Activated CD4-positive, alpha-beta T cell treated with anti-CD3 and anti-CD28 coated beads for 36 hours (primary cell): Measurements from ENCODE around the gene ARFIP2. TPM values are rescaled to one million over a fixed set of nuclear protein-coding genes. Genes with fewer than 3 reads are reported as not detected.

ENCODE experiments used
- ATAC-seq: fragments of 200-7000 bp; cut with Tn5 transposase; one replicate; pipeline ENCODE4 v1.10.0; 2021; ENCODE audit warnings: mild to moderate bottlenecking, moderate library complexity
- CTCF ChIA-PET: fragments of 350-600 bp; sonication (Branson Sonifier 250); formaldehyde crosslinking; loops from one replicate; lab custom pipeline; 2021; ENCODE audit warnings: antibody characterized with exemption; lab: Charles Lee
- POLR2A ChIA-PET: fragments of 350-600 bp; sonication (Branson Sonifier 250); formaldehyde crosslinking; loops from one replicate; lab custom pipeline; 2021; ENCODE audit warnings: antibody characterized with exemption, inconsistent platforms; lab: Charles Lee
- DNase-seq: peaks from one replicate; pipeline ENCODE4 v3.0.0-alpha.2; 2020
- H3K27ac Mint-ChIP-seq: one replicate; pipeline ENCODE4 v1.8.0; 2021; ENCODE audit warnings: mixed read lengths
- H3K27me3 Mint-ChIP-seq: one replicate; pipeline ENCODE4 v1.8.0; 2021; ENCODE audit warnings: mixed read lengths
- H3K36me3 Mint-ChIP-seq: one replicate; pipeline ENCODE4 v1.8.0; 2021; ENCODE audit warnings: low read depth, mixed read lengths
- H3K4me1 Mint-ChIP-seq: one replicate; pipeline ENCODE4 v1.8.0; 2021; ENCODE audit warnings: mixed read lengths
- H3K4me3 Mint-ChIP-seq: one replicate; pipeline ENCODE4 v1.8.0; 2021; ENCODE audit warnings: mild to moderate bottlenecking, moderate library complexity, mixed read lengths
- H3K9me3 Mint-ChIP-seq: one replicate; pipeline ENCODE4 v1.8.0; 2021; ENCODE audit warnings: low read depth, mixed read lengths
- intact Hi-C, 2 experiments: fragments of 100-400 bp; cut with DNase I in 1 of 2; cut with micrococcal nuclease in 1 of 2; formaldehyde crosslinking; loops; one replicate each; pipeline versions ENCODE4 v1.14.2 to v1.15.1; 2022 to 2024; cut with DNase I, micrococcal nuclease
- total RNA-seq, 2 experiments: library from RNA; stranded (reverse); gene quantifications; one replicate each; pipeline ENCODE4 v1.2.3, GENCODE V29; 2021

Gene ARFIP2
- total RNA-seq, 2 experiments from 2014 or later, result 36.7 to 40.3 TPM

DNA sequence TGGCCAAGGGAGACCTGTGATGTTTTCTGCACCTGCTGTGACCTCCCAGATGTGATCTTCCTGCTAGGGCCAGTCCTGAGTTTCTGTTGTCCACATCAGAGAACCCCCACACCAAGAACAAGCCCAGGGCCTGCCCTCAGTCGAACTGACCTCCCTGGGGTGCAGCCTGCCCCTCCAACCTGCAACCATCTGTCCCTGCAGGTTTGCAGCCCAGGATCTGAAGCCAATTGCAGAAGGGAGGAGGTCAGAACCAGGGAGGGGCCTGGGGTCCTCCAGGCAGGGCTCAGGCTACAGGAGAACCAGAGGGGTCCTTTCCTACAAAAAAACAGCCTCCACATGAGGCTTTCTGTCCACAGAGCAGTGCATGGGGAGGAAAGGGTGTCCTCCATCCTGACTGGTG is 8.2 kb downstream of the ARFIP2 start:
- H3K4me1 Mint-ChIP-seq, result peaks cover 12% of the 10 kb centered on the region
- intact Hi-C loops, result loop anchor here in 1 of 2 experiments (2.0 kb wide), 1 partner anchor 82 kb away; the partner anchor contains the start of gene SMPD1
- H3K27ac Mint-ChIP-seq, result no peak overlapping the region
- ATAC-seq, result peak; percentile 7
- H3K36me3 Mint-ChIP-seq, result no peaks in the 10 kb centered on the region
- H3K27me3 Mint-ChIP-seq, result peaks cover 3% of the 10 kb centered on the region
- POLR2A ChIA-PET, result no interaction called here
- DNase-seq, result no peak
- CTCF ChIA-PET, result interaction anchor here (0.6 to 3.9 kb wide), 5 partner anchors 13 to 171 kb away, joined by 3 to 27 read pairs (median 6); no protein-coding TSS in a partner anchor
- peak overlapping the region; percentile 75 for H3K4me3 Mint-ChIP-seq
- H3K9me3 Mint-ChIP-seq, result no peaks in the 10 kb centered on the region

- H3K4me3 Mint-ChIP-seq, result no peak overlapping the region
- H3K4me1 Mint-ChIP-seq, result peaks cover 12% of the 10 kb centered on the region
- no peak for DNase-seq
- ChIA-PET POLR2A (no interaction called here), CTCF (interaction anchor here (1.0 to 1.5 kb wide), 3 partner anchors 26 to 91 kb away, joined by 3 to 4 read pairs (median 4); no protein-coding TSS in a partner anchor)
- H3K9me3 Mint-ChIP-seq, result no peaks in the 10 kb centered on the region
- no peak overlapping the region for H3K27ac Mint-ChIP-seq
- intact Hi-C loops, result no loop called here
- H3K36me3 Mint-ChIP-seq, result peaks cover 2% of the 10 kb centered on the region
- ATAC-seq, result no peak
- H3K27me3 Mint-ChIP-seq, result peaks cover 3% of the 10 kb centered on the region
Measured at GRCh38 chr11:6469599-6469998, 11.5 kb downstream of the ARFIP2 start.

DNA sequence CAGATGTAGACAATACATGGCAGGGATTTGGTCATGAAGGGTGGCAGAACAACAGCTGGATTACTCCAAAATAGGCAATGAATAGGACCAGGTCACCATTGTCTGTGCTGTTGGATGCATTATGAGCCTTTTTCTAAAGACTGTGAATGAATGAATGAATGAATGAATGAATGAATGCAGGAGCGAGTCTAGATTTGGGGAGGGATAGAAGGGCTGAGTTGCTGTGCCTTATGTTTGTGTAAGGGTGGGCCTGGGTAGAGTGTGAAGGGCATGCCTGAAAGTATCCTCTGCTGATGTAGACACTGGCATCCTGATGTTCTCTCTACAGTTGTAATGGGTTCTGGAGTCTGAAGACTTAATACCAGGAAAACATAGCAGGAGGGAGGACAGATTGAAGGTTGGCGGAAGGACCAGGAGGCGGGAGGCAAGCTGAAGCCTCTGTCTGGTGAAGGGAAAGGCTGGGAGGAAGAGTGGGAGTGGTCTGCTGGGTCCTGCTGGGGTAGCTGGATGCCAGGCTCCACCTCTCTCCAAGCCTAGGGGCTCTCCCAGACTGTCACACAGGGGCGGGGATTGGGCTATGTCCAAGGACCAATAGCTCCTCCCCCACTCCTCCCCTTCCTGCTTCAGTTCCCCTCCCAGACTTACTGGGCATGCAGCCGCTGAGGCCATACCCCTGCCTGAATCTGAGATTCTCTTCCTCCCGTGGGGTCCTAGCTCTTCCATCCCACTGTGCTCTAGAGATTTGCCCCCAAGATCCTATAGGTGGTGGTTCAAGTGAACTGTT is 12.2 kb downstream of the ARFIP2 start:
- no peak overlapping the region for H3K4me3 Mint-ChIP-seq
- DNase-seq, result peak; percentile 43
- peak; percentile 54 for ATAC-seq
- intact Hi-C loops, result no loop called here
- H3K27ac Mint-ChIP-seq, result no peak overlapping the region
- peaks cover 12% of the 10 kb centered on the region for H3K4me1 Mint-ChIP-seq
- POLR2A ChIA-PET, result no interaction called here
- H3K36me3 Mint-ChIP-seq, result peaks cover 2% of the 10 kb centered on the region
- CTCF ChIA-PET, result interaction anchor here (0.6 to 1.5 kb wide), 5 partner anchors 26 to 217 kb away, joined by 3 to 6 read pairs (median 4); no protein-coding TSS in a partner anchor
- H3K9me3 Mint-ChIP-seq, result no peaks in the 10 kb centered on the region
- H3K27me3 Mint-ChIP-seq, result peaks cover 3% of the 10 kb centered on the region

- CTCF ChIA-PET, result interaction anchor here (1.0 to 3.6 kb wide), 4 partner anchors 14 to 80 kb away, joined by 3 to 18 read pairs (median 6); partner anchors contain the start of genes HPX and TRIM3
- ATAC-seq (no peak), DNase-seq (no peak)
- H3K9me3 Mint-ChIP-seq, result no peaks in the 10 kb centered on the region
- intact Hi-C loops, result no loop called here
- H3K4me3 Mint-ChIP-seq, result no peak overlapping the region
- no peak overlapping the region for H3K27ac Mint-ChIP-seq
- H3K36me3 Mint-ChIP-seq, result peaks cover 2% of the 10 kb centered on the region
- POLR2A ChIA-PET, result no interaction called here
- no peaks in the 10 kb centered on the region for H3K4me1 Mint-ChIP-seq
- H3K27me3 Mint-ChIP-seq, result no peaks in the 10 kb centered on the region
Measured at GRCh38 chr11:6459099-6459450, 22.1 kb downstream of the ARFIP2 start.

DNA sequence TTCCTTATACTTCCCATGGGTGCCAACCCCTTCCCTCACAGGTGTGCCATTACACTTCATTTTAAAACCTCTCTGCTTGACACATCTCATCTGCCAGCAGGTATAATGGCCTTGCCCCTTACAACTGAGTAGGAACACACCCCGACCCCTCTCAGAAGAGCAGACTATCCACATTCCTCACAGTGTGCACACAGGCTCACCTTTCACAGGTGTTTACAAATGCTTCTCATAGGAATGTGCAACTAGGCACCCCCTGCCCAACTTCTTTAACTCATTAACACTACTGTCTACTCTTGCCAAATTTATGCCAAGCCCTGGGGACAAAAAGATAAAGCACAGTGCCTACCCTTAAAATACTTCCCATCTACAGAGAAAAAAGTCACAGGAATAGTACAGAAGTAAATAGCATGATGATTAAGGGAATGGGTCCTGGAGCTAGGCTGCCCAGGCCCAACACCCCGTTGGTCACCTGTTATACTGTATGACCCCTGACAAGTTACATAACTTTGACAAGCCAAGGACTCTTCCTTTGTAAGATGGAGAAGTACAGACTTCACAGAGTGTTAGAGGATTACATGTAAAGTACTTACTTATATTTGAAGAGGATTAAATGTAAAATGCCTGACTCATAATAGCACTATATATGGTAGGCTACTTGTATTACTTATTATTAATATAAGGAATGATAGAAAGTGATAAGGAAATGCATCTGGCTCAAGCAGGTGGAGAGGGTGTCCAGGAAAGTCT is 22.6 kb downstream of the ARFIP2 start:
- Mint-ChIP-seq H3K27me3 (no peaks in the 10 kb centered on the region), H3K36me3 (peaks cover 2% of the 10 kb centered on the region), H3K27ac (no peak overlapping the region), H3K4me3 (no peak overlapping the region), H3K9me3 (no peaks in the 10 kb centered on the region), H3K4me1 (no peaks in the 10 kb centered on the region)
- ATAC-seq, result no peak
- intact Hi-C loops, result no loop called here
- CTCF ChIA-PET, result interaction anchor here (3.6 kb wide), 1 partner anchor 15 kb away, joined by 18 read pairs; no protein-coding TSS in a partner anchor
- POLR2A ChIA-PET, result no interaction called here
- no peak for DNase-seq

- H3K27ac Mint-ChIP-seq, result no peak overlapping the region
- H3K4me1 Mint-ChIP-seq, result no peaks in the 10 kb centered on the region
- no peaks in the 10 kb centered on the region for H3K9me3 Mint-ChIP-seq
- ChIA-PET POLR2A (no interaction called here), CTCF (no interaction called here)
- peaks cover 2% of the 10 kb centered on the region for H3K36me3 Mint-ChIP-seq
- no peak for DNase-seq
- intact Hi-C loops, result no loop called here
- H3K27me3 Mint-ChIP-seq, result no peaks in the 10 kb centered on the region
- no peak overlapping the region for H3K4me3 Mint-ChIP-seq
- no peak for ATAC-seq
Measured at GRCh38 chr11:6457581-6458320, 23.4 kb downstream of the ARFIP2 start.

DNA sequence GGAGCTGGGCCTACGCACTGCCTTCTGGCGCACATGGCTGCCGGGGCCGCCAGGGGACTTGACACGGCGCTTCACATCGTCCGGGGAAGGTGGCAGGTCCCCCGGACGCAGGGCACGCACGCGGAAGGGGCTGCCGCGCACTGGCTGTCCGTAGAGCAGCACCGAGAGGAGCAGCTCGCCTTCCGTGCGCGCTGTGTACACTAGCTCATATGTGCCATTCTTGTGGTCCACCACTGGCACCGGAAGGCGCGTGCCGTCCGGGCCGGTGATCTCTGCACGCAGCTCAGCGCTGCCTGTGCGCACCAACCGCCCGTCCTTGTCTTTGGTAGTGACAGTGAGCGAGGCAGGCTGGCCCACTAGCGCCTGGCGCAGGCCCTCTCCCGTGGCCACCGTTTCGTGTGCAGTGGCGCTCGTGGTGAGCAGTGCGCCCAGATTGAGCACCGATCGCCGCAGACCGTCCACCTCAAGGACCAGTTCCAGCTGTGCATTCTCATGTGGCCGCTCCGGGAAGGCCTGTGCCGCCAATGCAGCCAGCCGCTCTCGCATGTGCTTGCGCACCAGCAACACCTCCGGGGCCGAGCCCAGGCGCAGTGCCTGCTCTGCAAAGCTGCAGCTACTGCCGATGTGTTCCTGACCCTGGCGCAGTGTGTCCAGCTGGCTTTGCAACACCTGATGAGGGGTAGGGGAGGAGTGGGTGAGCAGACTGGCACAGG is 24.6 kb downstream of the ARFIP2 start:
- no peak for ATAC-seq

DNA sequence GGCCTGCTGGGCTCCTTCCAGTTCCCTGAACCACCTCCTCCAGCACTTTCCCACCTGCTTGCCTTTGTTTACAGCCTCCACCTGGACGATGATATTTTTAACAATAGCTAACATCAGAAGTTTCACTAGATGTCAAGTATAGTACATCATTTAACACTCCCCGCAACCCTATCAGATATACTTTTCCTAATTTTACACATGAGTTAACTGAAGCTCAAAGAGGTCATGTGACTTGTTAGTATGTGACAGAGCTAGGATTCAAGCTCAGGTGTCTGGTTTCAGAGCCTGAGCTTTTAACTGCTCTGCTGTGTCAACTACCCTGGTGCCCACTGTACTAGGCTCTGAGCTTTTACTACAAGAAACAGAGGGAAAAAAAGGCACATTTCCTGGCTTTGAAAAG is 26.1 kb downstream of the ARFIP2 start:
- DNase-seq (no peak), ATAC-seq (no peak)
- Mint-ChIP-seq H3K36me3 (peaks cover 2% of the 10 kb centered on the region), H3K9me3 (no peaks in the 10 kb centered on the region), H3K27me3 (no peaks in the 10 kb centered on the region), H3K27ac (no peak overlapping the region), H3K4me1 (no peaks in the 10 kb centered on the region), H3K4me3 (no peak overlapping the region)
- POLR2A ChIA-PET, result no interaction called here
- intact Hi-C loops, result no loop called here
- CTCF ChIA-PET, result interaction anchor here (0.5 to 2.6 kb wide), 8 partner anchors 11 to 91 kb away, joined by 3 to 17 read pairs (median 4); partner anchors contain the start of gene HPX

More for the DNA sequence above, 24.6 kb downstream of the ARFIP2 start:
- H3K36me3 Mint-ChIP-seq, result peaks cover 2% of the 10 kb centered on the region
- no peak overlapping the region for H3K27ac Mint-ChIP-seq
- H3K4me1 Mint-ChIP-seq, result no peaks in the 10 kb centered on the region
- CTCF ChIA-PET, result interaction anchor here (2.3 to 2.6 kb wide), 2 partner anchors 14 to 77 kb away, joined by 10 to 17 read pairs; no protein-coding TSS in a partner anchor
- no peak overlapping the region for H3K4me3 Mint-ChIP-seq
- intact Hi-C loops, result no loop called here
- no peak for DNase-seq
- POLR2A ChIA-PET, result no interaction called here
- no peaks in the 10 kb centered on the region for H3K27me3 Mint-ChIP-seq
- H3K9me3 Mint-ChIP-seq, result no peaks in the 10 kb centered on the region

DNA sequence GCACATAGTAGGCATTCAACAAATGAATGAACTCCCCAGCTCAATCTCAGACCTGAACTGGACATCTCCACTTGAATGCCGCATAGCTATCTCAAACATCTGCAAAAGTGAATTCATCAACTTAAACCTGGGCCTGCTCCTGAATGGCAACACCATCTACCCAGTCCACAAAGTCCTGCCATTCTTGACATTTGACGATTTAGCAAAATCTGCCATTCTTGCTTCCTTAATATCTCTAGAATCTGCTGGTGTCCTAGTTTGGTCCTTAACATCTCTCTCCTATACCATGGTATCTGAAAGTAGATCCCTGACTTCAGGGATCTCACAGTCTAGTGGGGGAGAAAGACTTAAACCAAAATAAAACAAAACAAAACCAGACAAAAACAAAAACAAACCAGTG is 28.0 kb downstream of the ARFIP2 start:
- ATAC-seq (no peak), DNase-seq (no peak)
- intact Hi-C loops, result no loop called here
- Mint-ChIP-seq H3K27ac (no peak overlapping the region), H3K4me3 (no peak overlapping the region), H3K36me3 (peaks cover 2% of the 10 kb centered on the region), H3K27me3 (no peaks in the 10 kb centered on the region), H3K4me1 (no peaks in the 10 kb centered on the region), H3K9me3 (no peaks in the 10 kb centered on the region)
- CTCF ChIA-PET, result interaction anchor here (0.6 to 4.7 kb wide), 7 partner anchors 10 to 202 kb away, joined by 3 to 35 read pairs (median 3); partner anchors contain the start of gene TAF10
- POLR2A ChIA-PET, result no interaction called here

DNA sequence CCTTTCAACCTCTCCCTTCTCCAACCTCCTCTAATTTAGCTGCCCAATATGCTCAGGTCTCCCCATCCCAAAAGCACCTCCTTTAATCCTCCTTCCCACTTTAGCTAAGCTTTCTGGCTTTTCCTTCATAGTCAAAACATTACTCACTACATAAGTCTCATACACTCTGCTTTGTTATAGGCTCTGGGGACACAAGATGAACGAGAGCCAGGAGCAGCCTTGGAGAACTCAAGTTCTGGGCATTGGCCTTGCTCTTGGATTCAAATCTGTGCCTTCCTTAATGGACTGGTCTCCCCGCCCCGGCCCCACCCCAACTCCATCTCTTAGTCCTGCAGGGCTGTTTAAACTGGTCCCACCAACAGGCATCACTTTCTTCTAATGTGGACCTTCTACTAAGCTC is 28.9 kb downstream of the ARFIP2 start:
- ChIA-PET POLR2A (no interaction called here), CTCF (interaction anchor here (1.1 to 4.7 kb wide), 3 partner anchors 9 to 73 kb away, joined by 3 to 35 read pairs (median 8); no protein-coding TSS in a partner anchor)
- intact Hi-C loops, result no loop called here
- Mint-ChIP-seq H3K36me3 (peaks cover 2% of the 10 kb centered on the region), H3K27ac (no peak overlapping the region), H3K4me1 (no peaks in the 10 kb centered on the region), H3K27me3 (no peaks in the 10 kb centered on the region), H3K9me3 (no peaks in the 10 kb centered on the region), H3K4me3 (no peak overlapping the region)
- ATAC-seq (no peak), DNase-seq (no peak)
